CD14-positive monocyte (primary cell): ENCODE results near the gene MAB21L1. TPM values are rescaled to one million over a fixed set of nuclear protein-coding genes. Genes with fewer than 3 reads are reported as not detected.

Experiments
- DNase-seq, 3 donors: peaks; one replicate each; pipeline ENCODE4 v3.0.0-alpha.2; 2011 to 2022
- H2AFZ ChIP-seq: 2 replicates; pipeline ENCODE4 v1.6.0; 2012; ENCODE audit warnings: mild to moderate bottlenecking, low read depth, low read length, inconsistent platforms; ENCODE audit not compliant: insufficient read depth, poor library complexity, severe bottlenecking
- H3K27ac ChIP-seq, 2 donors: 1 replicate in 1 of 2; 2 replicates in 1 of 2; pipeline ENCODE4 v1.5.1; 2012 to 2013; ENCODE audit warnings: low read length in 2 of 2, control low read depth in 1 of 2, inconsistent platforms in 1 of 2, low read depth in 1 of 2, mild to moderate bottlenecking in 1 of 2
- H3K27me3 ChIP-seq, 2 donors: one replicate each; pipeline versions ENCODE4 v1.6.0 to v1.6.1; 2011 to 2013; ENCODE audit warnings: low read length in 2 of 2; ENCODE audit not compliant: control insufficient read depth in 2 of 2, insufficient read depth in 2 of 2
- H3K36me3 ChIP-seq, 2 donors: replicated peaks in 1 of 2; 1 replicate in 1 of 2; 2 replicates in 1 of 2; pipeline versions ENCODE4 v1.5.1 to v1.6.1; 2012 to 2013; ENCODE audit warnings: low read length in 2 of 2, control low read depth in 1 of 2, inconsistent platforms in 1 of 2, mild to moderate bottlenecking in 1 of 2; ENCODE audit not compliant: insufficient read depth in 2 of 2, control insufficient read depth in 1 of 2
- H3K4me1 ChIP-seq, 2 donors: 1 replicate in 1 of 2; 2 replicates in 1 of 2; pipeline versions ENCODE4 v1.5.1 to v1.6.1; 2012 to 2013; ENCODE audit warnings: low read length in 2 of 2, control low read depth in 1 of 2, inconsistent platforms in 1 of 2, mild to moderate bottlenecking in 1 of 2, moderate library complexity in 1 of 2; ENCODE audit not compliant: insufficient read depth in 2 of 2, control insufficient read depth in 1 of 2
- H3K4me2 ChIP-seq: replicated peaks from 2 replicates; pipeline ENCODE3; 2012; ENCODE audit warnings: low read length, moderate library complexity, mild to moderate bottlenecking; ENCODE audit not compliant: poor library complexity, severe bottlenecking; ENCODE audit errors: extremely low read depth
- H3K4me3 ChIP-seq, 3 experiments: fragments of 200-600 bp in 1 of 3; sonication (generic) in 1 of 3; replicated peaks in 1 of 3; 1 replicate in 2 of 3; 2 replicates in 1 of 3; pipeline ENCODE4 v1.5.1; 2011 to 2013; ENCODE audit warnings: low read length in 3 of 3, mild to moderate bottlenecking in 3 of 3, control low read depth in 2 of 3, low read depth in 2 of 3, inconsistent platforms in 1 of 3, moderate library complexity in 1 of 3
- H3K79me2 ChIP-seq: 2 replicates; pipeline ENCODE4 v1.6.0; 2012; ENCODE audit warnings: mild to moderate bottlenecking, control low read depth, inconsistent platforms, low read length, moderate library complexity; ENCODE audit not compliant: insufficient read depth
- H3K9ac ChIP-seq: 2 replicates; pipeline ENCODE4 v1.6.0; 2017; ENCODE audit warnings: low read length, mild to moderate bottlenecking; ENCODE audit not compliant: insufficient read depth, poor library complexity, severe bottlenecking
- H3K9me3 ChIP-seq, 2 donors: replicated peaks in 1 of 2; 1 replicate in 1 of 2; 2 replicates in 1 of 2; pipeline versions ENCODE4 v1.5.1 to v1.6.1; 2012 to 2013; ENCODE audit warnings: low read length in 2 of 2, control low read depth in 1 of 2; ENCODE audit not compliant: control insufficient read depth in 1 of 2, insufficient read depth in 1 of 2
- H4K20me1 ChIP-seq: 2 replicates; pipeline ENCODE4 v1.6.0; 2012; ENCODE audit warnings: mild to moderate bottlenecking, low read length, control low read depth, moderate library complexity; ENCODE audit not compliant: insufficient read depth
- H3K27ac Mint-ChIP-seq, 7 donors: one replicate each; pipeline ENCODE4 v1.8.0; 2020; ENCODE audit warnings: mild to moderate bottlenecking in 7 of 7, mixed read lengths in 7 of 7, moderate library complexity in 6 of 7, inconsistent platforms in 2 of 7
- H3K27me3 Mint-ChIP-seq, 3 donors: one replicate each; pipeline ENCODE4 v1.8.0; 2021 to 2022; ENCODE audit warnings: low read depth in 3 of 3, mild to moderate bottlenecking in 3 of 3, mixed read lengths in 3 of 3, moderate library complexity in 3 of 3, inconsistent platforms in 1 of 3
- H3K36me3 Mint-ChIP-seq, 2 donors: one replicate each; pipeline ENCODE4 v1.8.0; 2020; ENCODE audit warnings: mixed read lengths in 2 of 2, inconsistent platforms in 1 of 2, mild to moderate bottlenecking in 1 of 2
- H3K4me1 Mint-ChIP-seq: one replicate; pipeline ENCODE4 v1.8.0; 2020; ENCODE audit warnings: mild to moderate bottlenecking, mixed read lengths
- H3K4me3 Mint-ChIP-seq, 2 donors: one replicate each; pipeline ENCODE4 v1.8.0; 2020; ENCODE audit warnings: mild to moderate bottlenecking in 2 of 2, mixed read lengths in 2 of 2, moderate library complexity in 1 of 2
- H3K9me3 Mint-ChIP-seq, 7 donors: one replicate each; pipeline ENCODE4 v1.8.0; 2020 to 2022; ENCODE audit warnings: mixed read lengths in 7 of 7, mild to moderate bottlenecking in 6 of 7, moderate library complexity in 6 of 7, inconsistent platforms in 2 of 7
- CTCF ChIP-seq: fragments of 200-600 bp; IDR thresholded peaks from one replicate; pipeline ENCODE4 v1.8.0; 2022; ENCODE audit warnings: antibody characterized with exemption, mild to moderate bottlenecking
- WGBS: methylation state at CpG from one replicate; pipeline ENCODE4 v1.1.5; 2013; ENCODE audit warnings: missing lambda C conversion rate; ENCODE audit not compliant: insufficient coverage; 5-methylcytosine and 5-hydroxymethylcytosine counted together
- intact Hi-C, 2 donors: fragments of 100-400 bp; cut with micrococcal nuclease; formaldehyde crosslinking; loops; one replicate each; pipeline versions ENCODE4 v1.15.0 to v1.15.1; 2023
- polyA plus RNA-seq, 3 donors: library from polyadenylated mRNA; depleted of rRNA in 1 of 3; unstranded in 2 of 3; stranded (reverse) in 1 of 3; fragments of 300-500 nt in 2 of 3; fragments of >200 nt in 1 of 3; fragmentation: Illumina TruSeq in 2 of 3; gene quantifications; 1 replicate in 2 of 3; 2 replicates in 1 of 3; pipeline ENCODE4 v1.2.3, GENCODE V29; 2012 to 2021

The MAB21L1 gene
- polyA plus RNA-seq, 3 donors: not detected

- Mint-ChIP-seq H3K27me3 (peaks cover 10 to 21% (median 15%) of the 10 kb centered on the region in 3 donors), H3K9me3 (no peaks in the 10 kb centered on the region)
- no peak overlapping the region for H3K4me2 ChIP-seq
Measured at GRCh38 chr13:35484384-35484783, 7.9 kb upstream of the MAB21L1 start.

GRCh38 chr13:35483761-35484160, 7.3 kb upstream of the MAB21L1 start:
- Histone ChIP-seq H3K79me2 (no peaks in the 10 kb centered on the region), H3K9me3 (no peaks in the 10 kb centered on the region), H2AFZ (no peak overlapping the region), H4K20me1 (no peaks in the 10 kb centered on the region), H3K27me3 (peaks cover 19 to 39% of the 10 kb centered on the region in 2 donors), H3K4me3 (no peak overlapping the region), H3K4me1 (no peaks in the 10 kb centered on the region), H3K27ac (no peak overlapping the region), H3K9ac (no peak overlapping the region), H3K36me3 (no peaks in the 10 kb centered on the region), H3K4me2 (no peak overlapping the region)
- Mint-ChIP-seq H3K4me1 (no peaks in the 10 kb centered on the region), H3K36me3 (no peaks in the 10 kb centered on the region), H3K9me3 (peaks cover 0 to 3% (median under 1%) of the 10 kb centered on the region in 7 donors), H3K4me3 (no peak overlapping the region), H3K27me3 (peaks cover 16 to 27% (median 22%) of the 10 kb centered on the region in 3 donors), H3K27ac (no peak overlapping the region)
- intact Hi-C loops: no loop called here
- TF ChIP-seq CTCF: no peak
- WGBS: 100% methylated on average over 1 of the region's 3 CpGs
- DNase-seq: no peak

More at GRCh38 chr13:35484384-35484783, 7.9 kb upstream of the MAB21L1 start:
- no peaks in the 10 kb centered on the region for H3K4me1 Mint-ChIP-seq
- H3K27ac ChIP-seq: no peak overlapping the region
- no peak overlapping the region for H3K4me3 ChIP-seq
- no peak overlapping the region for H3K4me3 Mint-ChIP-seq
- no peaks in the 10 kb centered on the region for H3K36me3 ChIP-seq
- WGBS: 67% methylated on average over 1 of the region's 2 CpGs
- no peaks in the 10 kb centered on the region for H3K79me2 ChIP-seq
- peaks cover 13 to 33% of the 10 kb centered on the region in 2 donors for H3K27me3 ChIP-seq
- no peaks in the 10 kb centered on the region for H3K4me1 ChIP-seq
- H3K27ac Mint-ChIP-seq: no peak overlapping the region
- DNase-seq: no peak
- H3K36me3 Mint-ChIP-seq: no peaks in the 10 kb centered on the region
- no peak overlapping the region for H2AFZ ChIP-seq
- H4K20me1 ChIP-seq: no peaks in the 10 kb centered on the region
- H3K9ac ChIP-seq: no peak overlapping the region
- intact Hi-C loops: no loop called here
- no peak for TF ChIP-seq CTCF
- no peaks in the 10 kb centered on the region for H3K9me3 ChIP-seq
